K562 (cell line): ENCODE results near the gene SLC35B1. TPM values are rescaled to one million over a fixed set of nuclear protein-coding genes. Genes with fewer than 3 reads are reported as not detected.

Experiments
- DNMT1 ChIP-seq: fragments of 450-650 bp; IDR thresholded peaks from 2 replicates; pipeline ENCODE4 v1.6.1; 2016; ENCODE audit warnings: antibody characterized with exemption, mild to moderate bottlenecking
- FOXK1 ChIP-seq: sonication (generic); formaldehyde crosslinking; IDR thresholded peaks from 2 replicates; pipeline ENCODE4 v1.8.0; 2022; ENCODE audit warnings: missing genetic modification reagents, mild to moderate bottlenecking, borderline replicate concordance
- FOXM1 ChIP-seq, 2 experiments: fragments of 450-650 bp in 1 of 2; sonication (generic) in 1 of 2; formaldehyde crosslinking in 1 of 2; IDR thresholded peaks; 2 replicates each; pipeline versions ENCODE4 v1.6.1 to v1.9.0; 2017 to 2022; ENCODE audit warnings: low read depth in 2 of 2, mild to moderate bottlenecking in 2 of 2, missing genetic modification reagents in 1 of 2, moderate library complexity in 1 of 2
- GATA2 ChIP-seq: sonication (generic); formaldehyde crosslinking; IDR thresholded peaks from 2 replicates; pipeline ENCODE4 v1.4.0; 2020; ENCODE audit warnings: mild to moderate bottlenecking, missing genetic modification reagents
- HSF4 ChIP-seq: fragments of 250-450 bp; sonication (Bioruptor Pico); IDR thresholded peaks from 2 replicates; pipeline ENCODE4 v2.1.2; 2022; ENCODE audit warnings: mild to moderate bottlenecking, moderate library complexity, borderline replicate concordance
- NFXL1 ChIP-seq: fragments of 450-650 bp; formaldehyde crosslinking; IDR thresholded peaks from 2 replicates; pipeline ENCODE4 v1.4.0; 2021; ENCODE audit warnings: mild to moderate bottlenecking
- NFYB ChIP-seq: IDR thresholded peaks from 2 replicates; pipeline ENCODE4 v1.6.1; 2011; ENCODE audit warnings: mild to moderate bottlenecking, moderate library complexity; ENCODE audit not compliant: insufficient read length; ENCODE audit errors: extremely low read depth
- SMARCC2 ChIP-seq: fragments of 450-650 bp; IDR thresholded peaks from 2 replicates; pipeline ENCODE4 v1.6.1; 2017; ENCODE audit warnings: antibody characterized with exemption, moderate library complexity, mild to moderate bottlenecking, low read depth
- TARDBP ChIP-seq: fragments of 450-650 bp; IDR thresholded peaks from 2 replicates; pipeline ENCODE4 v1.6.1; 2016
- ZBTB8A ChIP-seq: fragments of 450-650 bp; IDR thresholded peaks from 2 replicates; pipeline ENCODE4 v1.6.1; 2018; ENCODE audit warnings: mild to moderate bottlenecking, moderate library complexity; ENCODE audit not compliant: partially characterized antibody
- ZNF133 ChIP-seq: fragments of 250-450 bp; sonication (Bioruptor Pico); IDR thresholded peaks from 2 replicates; pipeline ENCODE4 v1.4.0; 2020; ENCODE audit warnings: mild to moderate bottlenecking
- ZNF174 ChIP-seq: fragments of 250-450 bp; sonication (Bioruptor Pico); IDR thresholded peaks from 2 replicates; pipeline ENCODE4 v1.4.0; 2020; ENCODE audit warnings: mild to moderate bottlenecking
- ZNF561 ChIP-seq: fragments of 450-650 bp; formaldehyde crosslinking; conservative IDR thresholded peaks from 2 replicates; pipeline ENCODE4 v1.4.0; 2020; ENCODE audit warnings: mild to moderate bottlenecking, moderate library complexity
- ZNF583 ChIP-seq: fragments of 250-450 bp; sonication (Bioruptor Pico); IDR thresholded peaks from 2 replicates; pipeline ENCODE4 v1.4.0; 2020
- ZNF584 ChIP-seq: fragments of 200-800 bp; sonication (Bioruptor generic); IDR thresholded peaks from 2 replicates; pipeline ENCODE4 v1.6.1; 2016; ENCODE audit warnings: low read depth, mild to moderate bottlenecking, missing genetic modification characterization, missing compliant biosample characterization
- polyA plus RNA-seq, 8 experiments: library from polyadenylated mRNA; depleted of rRNA in 4 of 8; stranded (reverse) in 5 of 8; unstranded in 3 of 8; fragments of >200 nt; fragmentation: Nextera tagmentation in 2 of 8; fragmentation: Illumina TruSeq in 1 of 8; extraction: Ambion mirVana in 2 of 8; extraction: Trizol in 1 of 8; gene quantifications; 2 replicates each; pipeline versions ENCODE4 v1.2.1 to v1.2.3, GENCODE V29; 2011 to 2014; ENCODE audit warnings: inconsistent platforms in 1 of 8, missing spikeins in 1 of 8
- total RNA-seq, 7 experiments: library from RNA; depleted of rRNA in 6 of 7; stranded (reverse); fragments of >200 nt in 6 of 7; fragmentation: Illumina TruSeq in 2 of 7; extraction: Trizol in 2 of 7; gene quantifications; 2 replicates each; pipeline versions ENCODE4 v1.2.1 to v1.2.3, GENCODE V29; 2011 to 2021; ENCODE audit warnings: low replicate concordance in 1 of 7
- TF ChIP-seq, protein P1 (sequence below): sonication (generic); formaldehyde crosslinking; IDR thresholded peaks from 2 replicates; pipeline ENCODE4 v1.8.0; 2022; ENCODE audit warnings: mild to moderate bottlenecking, missing genetic modification reagents
- TF ChIP-seq, protein P2 (sequence below): fragments of 250-450 bp; sonication (Bioruptor Pico); IDR thresholded peaks from 2 replicates; pipeline ENCODE4 v1.8.0; 2022; ENCODE audit warnings: inconsistent platforms, mild to moderate bottlenecking, moderate library complexity, borderline replicate concordance
- TF ChIP-seq, protein P3 (sequence below), 2 experiments: fragments of 450-650 bp; IDR thresholded peaks; 2 replicates each; pipeline ENCODE4 v1.6.1; 2016
- TF ChIP-seq, protein P4 (sequence below): fragments of 450-650 bp; formaldehyde crosslinking; IDR thresholded peaks from 2 replicates; pipeline ENCODE4 v1.4.0; 2020; ENCODE audit warnings: mild to moderate bottlenecking, moderate library complexity
- TF ChIP-seq, protein P5 (sequence below): fragments of 250-450 bp; sonication (Bioruptor Pico); IDR thresholded peaks from 2 replicates; pipeline ENCODE4 v1.4.0; 2020; ENCODE audit warnings: borderline replicate concordance

The SLC35B1 gene
- total and polyA plus RNA-seq, 9 of the 15 experiments (the other 6 are each of a cell fraction or from before 2014, with no cell fraction given) = 51.4 to 87.9 (median 66.3) TPM

DNA sequence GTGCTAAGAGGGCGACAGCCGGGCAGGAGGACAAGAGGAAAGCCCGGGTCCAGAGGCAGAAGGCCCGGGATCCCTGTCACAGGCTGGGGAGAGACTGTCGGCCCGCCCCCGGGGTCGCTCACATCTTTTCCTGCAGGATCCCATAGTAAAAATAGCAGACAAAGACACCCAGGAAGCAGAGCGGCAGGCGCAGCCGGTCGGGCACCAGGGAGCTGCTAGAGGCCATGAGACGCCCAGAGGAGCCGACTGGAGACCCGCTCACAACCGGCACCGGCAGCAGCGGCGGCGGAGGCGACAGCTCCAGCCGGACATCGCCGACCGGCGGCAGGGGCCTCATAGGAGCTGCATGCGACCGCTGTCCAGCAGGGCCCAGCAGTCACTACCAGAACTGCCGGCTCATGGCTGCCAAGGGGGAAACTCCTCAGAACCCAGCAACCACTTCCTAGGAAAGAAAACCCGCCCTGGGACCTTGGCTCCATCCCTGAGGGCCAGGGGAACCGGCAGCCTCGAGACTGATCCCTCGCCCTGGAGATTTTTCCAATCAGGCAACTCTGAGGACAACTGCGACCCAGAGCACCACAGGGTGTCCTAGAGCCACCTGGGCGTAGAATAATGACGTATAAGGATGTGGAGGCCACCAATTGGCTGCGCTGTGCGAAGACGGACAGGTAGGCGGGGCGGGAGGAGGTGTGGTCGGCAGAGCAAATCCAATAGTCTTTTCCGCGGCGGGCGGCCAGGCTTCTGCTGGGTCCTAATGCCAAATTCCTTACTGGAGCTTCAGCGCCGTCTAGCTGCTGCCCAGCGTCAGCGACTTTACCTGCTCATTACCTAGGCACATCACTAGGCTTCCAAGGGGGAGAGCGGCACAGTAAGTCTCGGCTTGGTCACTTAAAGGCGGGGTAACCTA lies at the start of gene SLC35B1 (continued):
- TF ChIP-seq, protein P1, sequence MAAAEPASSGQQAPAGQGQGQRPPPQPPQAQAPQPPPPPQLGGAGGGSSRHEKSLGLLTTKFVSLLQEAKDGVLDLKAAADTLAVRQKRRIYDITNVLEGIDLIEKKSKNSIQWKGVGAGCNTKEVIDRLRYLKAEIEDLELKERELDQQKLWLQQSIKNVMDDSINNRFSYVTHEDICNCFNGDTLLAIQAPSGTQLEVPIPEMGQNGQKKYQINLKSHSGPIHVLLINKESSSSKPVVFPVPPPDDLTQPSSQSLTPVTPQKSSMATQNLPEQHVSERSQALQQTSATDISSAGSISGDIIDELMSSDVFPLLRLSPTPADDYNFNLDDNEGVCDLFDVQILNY = no peak
- TF ChIP-seq ZNF561 (CRISPR knock-in tag) (no peak), FOXK1 (CRISPR knock-in tag) (no peak), SMARCC2 (no peak), ZNF174 (CRISPR knock-in tag) (no peak), ZNF583 (CRISPR knock-in tag) (peak; percentile 43; the same call in 1 of the 2 replicates), GATA2 (CRISPR knock-in tag) (no peak), NFYB (peak; percentile 72), DNMT1 (no peak), NFXL1 (CRISPR knock-in tag) (no peak), TARDBP (no peak), HSF4 (CRISPR knock-in tag) (no peak), ZNF584 (CRISPR knock-in tag) (no peak), ZBTB8A (no peak), ZNF133 (CRISPR knock-in tag) (no peak), FOXM1 (IDR thresholded peaks at IDR 0.05; ENCODE audit: low read depth) (peak; percentile 95), FOXM1 (CRISPR knock-in tag; IDR thresholded peaks at IDR 0.05; ENCODE audit: low read depth) (no peak)
- TF ChIP-seq, protein P2, sequence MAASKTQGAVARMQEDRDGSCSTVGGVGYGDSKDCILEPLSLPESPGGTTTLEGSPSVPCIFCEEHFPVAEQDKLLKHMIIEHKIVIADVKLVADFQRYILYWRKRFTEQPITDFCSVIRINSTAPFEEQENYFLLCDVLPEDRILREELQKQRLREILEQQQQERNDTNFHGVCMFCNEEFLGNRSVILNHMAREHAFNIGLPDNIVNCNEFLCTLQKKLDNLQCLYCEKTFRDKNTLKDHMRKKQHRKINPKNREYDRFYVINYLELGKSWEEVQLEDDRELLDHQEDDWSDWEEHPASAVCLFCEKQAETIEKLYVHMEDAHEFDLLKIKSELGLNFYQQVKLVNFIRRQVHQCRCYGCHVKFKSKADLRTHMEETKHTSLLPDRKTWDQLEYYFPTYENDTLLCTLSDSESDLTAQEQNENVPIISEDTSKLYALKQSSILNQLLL = no peak
- TF ChIP-seq, protein P3, sequence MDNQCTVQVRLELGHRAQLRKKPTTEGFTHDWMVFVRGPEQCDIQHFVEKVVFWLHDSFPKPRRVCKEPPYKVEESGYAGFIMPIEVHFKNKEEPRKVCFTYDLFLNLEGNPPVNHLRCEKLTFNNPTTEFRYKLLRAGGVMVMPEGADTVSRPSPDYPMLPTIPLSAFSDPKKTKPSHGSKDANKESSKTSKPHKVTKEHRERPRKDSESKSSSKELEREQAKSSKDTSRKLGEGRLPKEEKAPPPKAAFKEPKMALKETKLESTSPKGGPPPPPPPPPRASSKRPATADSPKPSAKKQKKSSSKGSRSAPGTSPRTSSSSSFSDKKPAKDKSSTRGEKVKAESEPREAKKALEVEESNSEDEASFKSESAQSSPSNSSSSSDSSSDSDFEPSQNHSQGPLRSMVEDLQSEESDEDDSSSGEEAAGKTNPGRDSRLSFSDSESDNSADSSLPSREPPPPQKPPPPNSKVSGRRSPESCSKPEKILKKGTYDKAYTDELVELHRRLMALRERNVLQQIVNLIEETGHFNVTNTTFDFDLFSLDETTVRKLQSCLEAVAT (IDR thresholded peaks at IDR 0.05) = peak; percentile 68 to 92; a peak in 2 of 4 replicates
- TF ChIP-seq, protein P4, sequence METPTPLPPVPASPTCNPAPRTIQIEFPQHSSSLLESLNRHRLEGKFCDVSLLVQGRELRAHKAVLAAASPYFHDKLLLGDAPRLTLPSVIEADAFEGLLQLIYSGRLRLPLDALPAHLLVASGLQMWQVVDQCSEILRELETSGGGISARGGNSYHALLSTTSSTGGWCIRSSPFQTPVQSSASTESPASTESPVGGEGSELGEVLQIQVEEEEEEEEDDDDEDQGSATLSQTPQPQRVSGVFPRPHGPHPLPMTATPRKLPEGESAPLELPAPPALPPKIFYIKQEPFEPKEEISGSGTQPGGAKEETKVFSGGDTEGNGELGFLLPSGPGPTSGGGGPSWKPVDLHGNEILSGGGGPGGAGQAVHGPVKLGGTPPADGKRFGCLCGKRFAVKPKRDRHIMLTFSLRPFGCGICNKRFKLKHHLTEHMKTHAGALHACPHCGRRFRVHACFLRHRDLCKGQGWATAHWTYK (CRISPR knock-in tag) = peak; percentile 50; the same call in 1 of the 2 replicates
- TF ChIP-seq, protein P5, sequence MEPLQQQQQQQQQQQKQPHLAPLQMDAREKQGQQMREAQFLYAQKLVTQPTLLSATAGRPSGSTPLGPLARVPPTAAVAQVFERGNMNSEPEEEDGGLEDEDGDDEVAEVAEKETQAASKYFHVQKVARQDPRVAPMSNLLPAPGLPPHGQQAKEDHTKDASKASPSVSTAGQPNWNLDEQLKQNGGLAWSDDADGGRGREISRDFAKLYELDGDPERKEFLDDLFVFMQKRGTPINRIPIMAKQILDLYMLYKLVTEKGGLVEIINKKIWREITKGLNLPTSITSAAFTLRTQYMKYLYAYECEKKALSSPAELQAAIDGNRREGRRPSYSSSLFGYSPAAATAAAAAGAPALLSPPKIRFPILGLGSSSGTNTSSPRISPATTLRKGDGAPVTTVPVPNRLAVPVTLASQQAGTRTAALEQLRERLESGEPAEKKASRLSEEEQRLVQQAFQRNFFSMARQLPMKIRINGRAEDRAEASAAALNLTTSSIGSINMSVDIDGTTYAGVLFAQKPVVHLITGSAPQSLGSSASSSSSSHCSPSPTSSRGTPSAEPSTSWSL = no peak
